HG02840 (cell line): ENCODE data around the gene FBN3.
"Not testable (repeated sequence)": the region's sequence is repeated elsewhere in the genome, so short reads cannot be mapped to it uniquely, and the experiment has no call there.

Experiments
- ATAC-seq: cut with Tn5 transposase; IDR thresholded peaks from one replicate; pipeline ENCODE4 v1.9.1; 2021; ENCODE audit warnings: mild to moderate bottlenecking, moderate library complexity, moderate number of reproducible peaks; ENCODE audit not compliant: unreplicated experiment, low FRiP score

The FBN3 gene

DNA sequence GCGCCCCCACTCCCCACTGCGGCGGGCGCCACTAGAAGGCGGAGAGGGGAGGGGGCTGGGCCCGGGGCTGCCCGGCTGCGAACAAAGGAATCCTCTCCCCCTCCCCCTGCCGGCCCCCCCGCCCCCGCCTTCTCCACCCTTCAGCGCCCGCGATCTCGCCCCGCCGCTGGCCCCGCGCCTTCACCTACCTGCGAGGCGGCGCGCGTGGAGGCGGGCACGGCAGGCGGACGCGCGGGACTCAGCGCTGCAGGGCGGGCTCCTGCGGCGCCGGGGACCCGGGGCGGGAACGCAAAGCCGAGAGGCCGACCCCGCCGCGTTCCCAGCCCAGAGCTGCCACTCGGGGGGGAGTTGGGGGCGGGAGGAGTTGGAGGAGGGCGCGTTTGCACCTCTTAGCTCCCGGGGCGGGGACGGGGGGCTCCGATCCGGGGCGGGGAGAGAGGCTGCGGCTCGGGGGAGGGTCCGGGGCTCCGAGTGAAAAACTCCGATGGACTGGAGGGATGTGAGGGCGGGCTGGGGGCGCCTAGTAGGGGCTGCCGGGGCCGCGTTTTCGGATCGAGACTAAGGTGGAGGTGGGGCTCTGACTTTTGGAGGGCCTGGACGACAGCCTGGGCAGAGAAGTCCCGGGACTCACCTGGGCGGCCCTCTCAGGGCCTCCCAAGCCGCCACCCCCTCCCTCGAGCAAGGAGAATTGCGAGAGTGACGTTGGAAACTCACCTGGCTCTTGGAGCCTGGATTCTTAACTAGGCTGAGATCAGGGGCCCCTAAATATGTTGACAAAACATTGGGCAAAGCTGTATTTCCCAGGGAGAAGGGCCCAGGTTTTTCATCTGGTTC lies at the start of gene FBN3:
FBN3 (minus strand) TSS at position 332 of the 834 bp plus-strand sequence. CDS start 2,112 bp downstream, outside the sequence.
- no peak for ATAC-seq

DNA sequence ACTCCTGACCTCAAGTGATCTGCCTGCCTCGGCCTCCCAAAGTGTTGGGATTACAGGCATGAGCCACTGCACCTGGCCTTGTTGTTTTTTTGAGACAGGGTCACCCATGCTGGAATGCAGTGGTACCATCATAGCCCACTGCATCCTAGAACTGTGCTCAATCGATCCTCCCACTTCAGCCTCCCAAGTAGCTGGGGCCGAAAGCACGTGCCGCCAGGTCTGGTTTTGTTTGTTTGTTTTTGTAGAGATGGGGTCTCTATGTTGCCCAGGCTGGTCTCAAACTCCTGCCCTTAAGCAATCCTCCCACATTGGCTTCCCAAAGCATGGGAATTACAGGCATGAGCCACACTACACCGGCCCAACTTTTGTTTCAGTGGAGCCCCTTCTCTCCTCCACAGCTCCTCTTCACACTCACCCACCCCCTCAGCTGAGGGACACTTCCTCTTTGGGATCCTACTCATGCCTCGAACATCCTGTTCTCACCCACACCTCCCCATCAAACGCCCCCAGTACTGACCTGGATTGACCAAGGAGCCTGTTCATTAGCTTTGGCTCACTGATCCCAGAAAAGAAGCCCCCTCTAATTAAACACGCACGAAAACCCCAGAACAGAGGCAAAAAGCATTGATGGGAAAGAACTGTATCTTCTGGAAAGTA lies 47.0 kb upstream of the FBN3 start:
- ATAC-seq: no peak

DNA sequence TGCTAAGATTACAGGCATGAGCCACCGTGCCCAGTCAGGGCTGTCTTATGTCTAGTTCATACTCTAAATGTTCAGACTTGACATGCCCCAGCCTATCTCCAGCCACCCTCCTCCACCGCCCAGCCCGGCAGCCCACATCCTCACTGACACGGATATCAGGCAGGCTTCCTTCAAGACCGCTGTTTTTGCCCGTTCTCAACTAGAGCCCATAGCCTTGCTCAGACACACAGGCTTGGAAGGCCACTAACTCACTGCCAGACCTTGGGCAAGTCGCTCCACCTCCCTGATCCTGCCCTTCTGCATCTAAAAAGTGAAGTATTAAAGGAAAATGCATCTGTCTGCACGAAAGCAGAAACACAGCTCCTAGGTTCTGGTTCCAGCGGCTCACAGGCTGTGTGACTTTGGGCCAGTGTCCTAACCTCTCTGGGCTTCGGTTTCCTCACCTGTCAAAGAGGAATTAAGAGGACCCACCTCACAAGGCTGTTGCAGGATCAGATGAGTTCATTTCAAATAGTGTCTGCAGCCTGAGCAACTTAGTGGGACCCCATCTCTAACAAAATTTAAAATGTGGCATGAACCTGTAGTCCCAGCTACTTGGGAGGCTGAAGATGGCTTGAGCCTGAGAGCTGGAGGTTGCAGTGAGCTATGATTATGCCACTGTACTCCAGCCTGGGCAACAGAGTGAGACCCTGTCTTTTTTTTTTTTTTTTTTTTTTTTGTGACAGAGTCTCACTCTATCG lies 45.3 kb upstream of the FBN3 start:
- ATAC-seq: no peak

- ATAC-seq: no peak
Observed at GRCh38 chr19:8192221-8192820, 42.9 kb upstream of the FBN3 start.

- ATAC-seq: no peak
Observed at GRCh38 chr19:8185343-8186068, 36.1 kb upstream of the FBN3 start.

DNA sequence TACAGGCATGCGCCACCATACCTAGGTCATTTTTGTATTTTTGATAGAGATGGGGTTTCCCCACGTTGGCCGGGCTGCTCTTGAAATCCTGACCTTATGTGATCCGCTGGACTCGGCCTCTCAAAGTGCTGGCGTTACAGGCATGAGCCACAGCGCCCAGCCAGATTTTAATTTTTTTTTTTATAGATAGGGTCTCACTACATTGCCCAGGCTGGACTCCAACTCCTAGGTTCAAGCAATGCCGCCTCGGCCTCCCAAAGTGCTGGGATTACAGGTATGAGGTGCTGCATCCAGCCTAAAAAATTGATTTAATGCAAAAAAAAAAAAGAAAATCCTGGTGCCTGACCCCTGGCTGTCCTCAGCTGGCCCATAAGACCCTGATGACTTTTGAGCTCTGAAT lies 34.9 kb upstream of the FBN3 start:
- ATAC-seq: no peak

DNA sequence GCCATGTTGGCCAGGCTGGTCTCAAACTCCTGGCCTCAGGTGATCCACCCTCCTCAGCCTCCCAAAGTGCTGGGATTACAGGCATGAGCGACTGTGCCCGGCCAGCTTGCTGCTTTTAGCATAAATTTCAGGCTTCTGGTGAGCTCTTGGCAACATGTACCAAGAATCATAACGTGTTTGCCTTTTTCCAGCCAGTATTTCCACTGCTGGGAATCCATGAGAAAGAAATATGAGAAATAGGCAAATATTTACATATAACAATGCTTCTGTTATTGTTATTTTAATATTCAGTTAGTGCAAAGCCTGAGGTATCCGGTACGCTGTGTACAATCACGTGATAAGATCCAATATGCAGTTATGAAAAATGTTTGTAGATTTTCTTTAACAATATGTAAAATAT lies 30.6 kb upstream of the FBN3 start:
- no peak for ATAC-seq

DNA sequence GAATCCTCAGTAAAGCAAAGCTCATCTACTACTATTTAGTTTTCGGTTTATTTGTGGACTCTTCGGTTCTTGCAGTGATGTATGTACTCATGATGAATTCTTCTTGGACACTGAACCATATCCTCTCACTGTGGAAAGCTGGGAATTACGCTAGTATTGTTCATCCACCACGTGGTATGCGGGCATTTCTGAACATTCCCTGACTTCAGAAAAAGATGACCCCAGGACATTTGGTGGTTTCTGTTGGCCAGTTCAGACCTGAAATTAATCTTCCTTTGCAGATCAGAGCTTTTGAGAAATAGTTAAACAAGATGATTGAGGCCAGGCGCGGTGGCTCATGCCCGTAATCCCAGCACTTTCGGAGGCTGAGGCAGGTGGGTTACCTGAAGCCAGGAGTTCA lies 25.3 kb upstream of the FBN3 start:
- ATAC-seq: no peak

- ATAC-seq: no peak
Observed at GRCh38 chr19:8168537-8168936, 19.1 kb upstream of the FBN3 start.

- no peak for ATAC-seq
Observed at GRCh38 chr19:8167985-8168384, 18.6 kb upstream of the FBN3 start.

- no peak for ATAC-seq
Observed at GRCh38 chr19:8163759-8164158, 14.4 kb upstream of the FBN3 start.

- ATAC-seq: no peak
Observed at GRCh38 chr19:8161135-8161646, 11.8 kb upstream of the FBN3 start.

GRCh38 chr19:8159322-8159721 lies 9.9 kb upstream of the FBN3 start:
- ATAC-seq: not testable (repeated sequence)

- ATAC-seq: no peak
Observed at GRCh38 chr19:8158411-8159074, 9.2 kb upstream of the FBN3 start.

- ATAC-seq: no peak
Observed at GRCh38 chr19:8155318-8155717, 5.9 kb upstream of the FBN3 start.

DNA sequence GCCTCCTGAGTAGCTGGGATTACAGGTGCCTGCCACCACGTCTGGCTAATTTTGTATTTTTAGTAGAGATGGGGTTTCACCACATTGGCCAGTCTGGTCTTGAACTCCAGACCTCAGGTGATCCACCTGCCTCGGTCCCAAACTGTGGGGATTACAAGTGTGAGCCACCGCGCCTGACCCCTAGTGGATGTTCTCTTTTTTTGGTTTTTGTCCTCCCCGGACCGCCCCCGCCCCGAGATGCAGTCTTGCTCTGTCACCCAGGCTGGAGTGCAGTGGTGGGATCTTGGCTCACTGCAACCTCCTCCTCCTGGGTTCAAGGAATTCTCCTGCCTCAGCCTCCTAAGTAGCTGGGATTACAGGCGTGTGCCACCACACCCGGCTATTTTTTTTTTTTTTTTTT lies 4.6 kb upstream of the FBN3 start:
- not testable (repeated sequence) for ATAC-seq

DNA sequence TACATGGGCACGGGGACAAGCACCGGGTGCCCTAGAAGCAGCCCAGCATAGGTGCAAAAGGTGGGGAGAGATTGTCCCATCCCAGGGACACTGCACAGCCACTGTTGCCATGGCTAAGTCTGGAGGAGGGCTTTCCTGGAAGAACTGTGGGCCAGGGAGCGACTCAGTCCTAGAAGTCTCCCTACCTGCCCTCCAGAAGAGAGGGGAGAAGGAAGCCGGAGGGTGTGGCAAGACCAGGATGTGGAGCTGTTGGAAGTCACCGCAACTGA lies 2.3 kb upstream of the FBN3 start:
- ATAC-seq: no peak

- no peak for ATAC-seq
Observed at GRCh38 chr19:8150998-8151766, 1.8 kb upstream of the FBN3 start.
